ENCODE data around the gene ATXN10. TPM values are rescaled to one million over a fixed set of nuclear protein-coding genes. Genes with fewer than 3 reads are reported as not detected.
A peak's percentile ranks its signal among the peaks of the same experiment; 100 is the strongest.

Gene ATXN10
- total and polyA plus RNA-seq, 10 of the 15 experiments (the other 5 are each of a cell fraction or from before 2014, with no cell fraction given), result 29.2 to 249 (median 146) TPM

DNA sequence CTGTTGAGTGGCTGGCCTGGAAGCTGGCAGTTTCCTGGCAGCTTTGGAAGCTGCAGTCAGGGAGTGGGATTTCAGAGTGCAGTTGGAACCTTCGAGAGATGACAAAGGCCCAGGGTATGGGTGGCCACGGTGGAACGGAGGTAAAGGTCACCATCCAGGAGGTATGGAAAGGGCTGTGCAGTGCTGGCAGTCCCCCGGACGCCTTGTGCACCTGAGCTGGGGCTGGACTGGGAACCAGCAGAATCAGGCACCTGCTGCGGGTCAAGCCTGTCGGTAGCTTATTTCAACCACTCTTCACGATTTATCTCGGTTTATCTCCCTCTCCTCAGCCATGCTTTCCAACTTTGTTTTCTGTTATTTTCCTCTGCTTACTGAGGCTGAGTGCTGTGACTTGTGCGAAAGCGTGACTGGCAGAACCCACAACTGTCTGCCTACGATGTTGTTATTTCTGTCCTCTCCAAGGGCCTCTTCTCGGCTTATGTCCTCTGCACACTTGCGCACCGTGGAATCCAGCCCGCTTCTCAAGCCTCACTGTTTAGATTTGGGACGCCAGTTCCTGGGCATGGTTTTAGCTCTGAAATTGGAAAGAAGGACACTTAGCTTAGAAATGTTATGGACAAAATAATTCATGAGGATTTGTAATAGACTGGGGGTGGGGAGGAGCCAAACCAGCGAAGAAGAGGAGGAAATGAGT, 24.0 kb upstream of the ATXN10 start (continued):
- no peak for TF ChIP-seq GATAD2B (conservative IDR thresholded peaks at IDR 0.05; ENCODE audit: low read depth)
- no peak for TF ChIP-seq ZNF207 (IDR thresholded peaks at IDR 0.05; ENCODE audit: borderline replicate concordance)
- TF ChIP-seq PAX5 (IDR thresholded peaks at IDR 0.05; ENCODE audit: borderline replicate concordance, low read depth, low read length), result no peak

DNA sequence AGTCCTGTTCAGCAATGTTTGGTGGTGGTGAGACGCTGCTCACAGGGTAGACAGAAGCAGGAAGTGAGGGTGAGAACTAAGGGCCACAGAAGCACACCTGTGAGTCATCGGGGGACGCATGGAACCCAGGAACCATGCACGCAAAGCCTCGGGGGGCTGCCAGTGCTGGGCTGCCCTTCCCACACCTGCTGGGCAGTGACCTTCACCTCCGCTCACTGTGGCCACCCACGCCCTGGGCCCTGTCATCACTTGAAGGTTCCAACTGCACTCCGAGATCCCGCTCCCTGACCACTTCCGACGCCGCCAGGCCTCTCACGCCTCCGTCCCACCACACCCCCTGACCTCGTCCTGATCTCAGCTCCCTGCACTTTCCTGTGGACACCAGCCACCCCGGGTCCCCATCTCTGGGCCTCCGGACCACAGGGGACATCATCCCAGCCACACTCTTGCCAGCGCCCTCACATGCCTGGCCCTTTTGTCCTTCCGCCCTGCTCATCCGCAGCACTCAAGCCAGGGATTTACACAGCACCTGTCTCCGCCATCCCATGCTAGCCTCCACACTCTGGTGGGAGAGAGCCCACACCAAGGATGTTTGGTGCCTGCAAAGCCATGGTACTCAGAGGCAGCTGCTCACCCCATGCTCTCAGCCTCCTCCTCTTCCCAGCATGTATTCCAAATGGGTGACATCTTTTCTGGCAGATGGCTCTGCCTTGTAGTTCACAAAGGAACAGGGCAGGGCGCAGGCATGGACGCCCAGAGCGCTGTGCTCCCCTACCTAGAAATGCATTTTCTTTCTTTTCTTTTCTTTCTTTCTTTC, 23.1 kb upstream of the ATXN10 start:
- 71% methylated on average over 20 of the region's 24 CpGs for WGBS (ENCODE audit: insufficient coverage, insufficient replicate concordance, low lambda C conversion rate, missing lambda C conversion rate)
- TF ChIP-seq IRF4 (IDR thresholded peaks at IDR 0.05; ENCODE audit: low read depth, low read length), result no peak
- no peak for TF ChIP-seq SIN3A (IDR thresholded peaks at IDR 0.05; ENCODE audit: low read depth, low read length)
- TF ChIP-seq RBBP5 (conservative IDR thresholded peaks at IDR 0.05), result no peak
- 0 out of 2 replicates have a peak, but pooled peaks have one; percentile 6 for TF ChIP-seq SPI1 (IDR thresholded peaks at IDR 0.05; ENCODE audit: borderline replicate concordance, insufficient read depth, low read depth, low read length)
- Histone ChIP-seq H3K4me3 (no peak overlapping the region), H3K9ac (ENCODE audit: control insufficient read depth, insufficient read depth, low read length) (no peak overlapping the region), H3K4me1 (ENCODE audit: control insufficient read depth, insufficient read depth, low read length) (no peaks in the 10 kb centered on the region; the same call in 1 of the 2 replicates), H3K4me2 (ENCODE audit: control insufficient read depth, insufficient read depth) (no peak overlapping the region), H3K9me3 (replicated peaks; ENCODE audit: control insufficient read depth, insufficient read depth, low read length) (no peaks in the 10 kb centered on the region), H3K79me2 (ENCODE audit: control insufficient read depth, insufficient read depth, low read length) (no peaks in the 10 kb centered on the region), H2AFZ (ENCODE audit: control insufficient read depth, low read depth, low read length) (peak overlapping the region; percentile 41), H4K20me1 (ENCODE audit: control insufficient read depth, insufficient read depth) (no peaks in the 10 kb centered on the region), H3K27me3 (replicated peaks in 1 of 2; ENCODE audit: control insufficient read depth in 2 of 2, insufficient read depth in 2 of 2, low read length in 1 of 2) (no peaks in the 10 kb centered on the region), H3K27ac (ENCODE audit: control insufficient read depth, insufficient read depth) (no peak overlapping the region), H3K36me3 (ENCODE audit: control insufficient read depth in 2 of 2, insufficient read depth in 2 of 2, low read length in 1 of 2) (no peaks in the 10 kb centered on the region)
- no peak for ATAC-seq
- ChIA-PET RAD21 (ENCODE audit: unreplicated experiment) (interaction anchor here (1.6 kb wide), 1 partner anchor 215 kb away, joined by 5 read pairs; no protein-coding TSS in a partner anchor), CTCF (interaction anchor here (0.8 to 2.9 kb wide), 4 partner anchors 183 to 337 kb away, joined by 3 to 6 read pairs (median 5); no protein-coding TSS in a partner anchor), SMC1A (ENCODE audit: uncharacterized antibody, unreplicated experiment) (interaction anchor here (1.0 kb wide), 2 partner anchors 13 to 154 kb away, joined by 3 read pairs; no protein-coding TSS in a partner anchor), POLR2A (no interaction called here)
- no peak for DNase-seq (ENCODE audit: low read depth, low spot score)
- FAIRE-seq, result no peak
- no TSS peak for BruUV-seq (replicated peaks)
- intact Hi-C loops (cut with micrococcal nuclease; ENCODE audit: unreplicated experiment), result loop anchor here (5.0 to 10.0 kb wide), 2 partner anchors 184 to 216 kb away; no protein-coding TSS in a partner anchor
- in situ Hi-C loops (cut with MboI), result no loop called here

Measured in GM12878 (cell line).